SK-N-SH (cell line): ENCODE results near the gene LIN37. TPM values are rescaled to one million over a fixed set of nuclear protein-coding genes. Genes with fewer than 3 reads are reported as not detected.

Source experiments
- CTCF ChIA-PET: fragments of 300-600, 350-600 bp; formaldehyde crosslinking; extraction: SDS; loops from one replicate; lab custom pipeline; 2021; lab: Yijun Ruan, JAX
- POLR2A ChIA-PET: fragments of 350-600 bp; sonication (Branson Sonifier 250); formaldehyde crosslinking; extraction: SDS; loops from one replicate; lab custom pipeline; 2020; ENCODE audit warnings: antibody characterized with exemption, inconsistent platforms; lab: Yijun Ruan, JAX
- DNase-seq: peaks from one replicate; pipeline ENCODE4 v3.0.0; 2012
- H2AFZ ChIP-seq: fragments of 200-600 bp; sonication (generic); 2 replicates; pipeline ENCODE4 v1.8.1; 2016; ENCODE audit warnings: antibody characterized with exemption, mild to moderate bottlenecking, low read depth
- H3F3A ChIP-seq: fragments of 200-600 bp; sonication (generic); replicated peaks from 2 replicates; pipeline ENCODE3; 2016; ENCODE audit warnings: antibody characterized with exemption, mild to moderate bottlenecking; ENCODE audit not compliant: insufficient read depth
- H3K27ac ChIP-seq, 2 experiments: fragments of 200-500 bp in 1 of 2; fragments of 200-600 bp in 1 of 2; sonication (Bioruptor generic) in 1 of 2; sonication (generic), shearing (Covaris generic) in 1 of 2; 2 replicates each; pipeline versions ENCODE4 v1.5.1 to v1.6.1; 2014 to 2016; ENCODE audit warnings: low read depth in 2 of 2, inconsistent platforms in 1 of 2, low read length in 1 of 2, mild to moderate bottlenecking in 1 of 2, mixed read lengths in 1 of 2
- H3K27me3 ChIP-seq: fragments of 200-600 bp; sonication (generic), shearing (Covaris generic); 2 replicates; pipeline ENCODE4 v1.6.1; 2016; ENCODE audit warnings: mixed run types; ENCODE audit not compliant: insufficient read depth
- H3K36me3 ChIP-seq, 2 experiments: fragments of 200-500 bp in 1 of 2; fragments of 200-600 bp in 1 of 2; sonication (Bioruptor generic) in 1 of 2; sonication (generic) in 1 of 2; replicated peaks in 1 of 2; 2 replicates each; pipeline versions ENCODE3 to v1.5.1; 2014 to 2016; ENCODE audit warnings: low read length in 1 of 2, mild to moderate bottlenecking in 1 of 2; ENCODE audit not compliant: insufficient read depth in 2 of 2, control insufficient read depth in 1 of 2
- H3K4me1 ChIP-seq, 2 experiments: fragments of 200-500 bp in 1 of 2; fragments of 200-600 bp in 1 of 2; sonication (Bioruptor generic) in 1 of 2; sonication (generic), shearing (Covaris generic) in 1 of 2; 2 replicates each; pipeline versions ENCODE4 v1.5.1 to v1.6.1; 2014 to 2016; ENCODE audit warnings: low read depth in 1 of 2, low read length in 1 of 2, mixed run types in 1 of 2; ENCODE audit not compliant: insufficient read depth in 2 of 2, control insufficient read depth in 1 of 2
- H3K4me2 ChIP-seq: fragments of 200-600 bp; sonication (generic), shearing (Covaris generic); 2 replicates; pipeline ENCODE4 v1.6.1; 2017; ENCODE audit warnings: mixed run types
- H3K4me3 ChIP-seq, 2 experiments: fragments of 200-500 bp in 1 of 2; fragments of 200-600 bp in 1 of 2; sonication (Bioruptor generic) in 1 of 2; sonication (generic), shearing (Covaris generic) in 1 of 2; 2 replicates each; pipeline versions ENCODE4 v1.5.1 to v1.8.1; 2014 to 2016; ENCODE audit warnings: low read depth in 2 of 2, inconsistent platforms in 1 of 2, low read length in 1 of 2, mild to moderate bottlenecking in 1 of 2, mixed read lengths in 1 of 2, moderate library complexity in 1 of 2
- H3K79me2 ChIP-seq: fragments of 200-600 bp; sonication (generic); 2 replicates; pipeline ENCODE4 v1.8.1; 2017; ENCODE audit warnings: mild to moderate bottlenecking; ENCODE audit not compliant: insufficient read depth
- H3K9ac ChIP-seq: fragments of 200-600 bp; sonication (generic); 2 replicates; pipeline ENCODE4 v1.6.1; 2017; ENCODE audit warnings: mixed run types
- H3K9me2 ChIP-seq: fragments of 200-600 bp; sonication (generic); 2 replicates; pipeline ENCODE4 v1.6.1; 2017; ENCODE audit warnings: mixed run types
- H3K9me3 ChIP-seq: fragments of 200-600 bp; sonication (generic); 2 replicates; pipeline ENCODE4 v1.6.1; 2017; ENCODE audit warnings: mixed run types, mild to moderate bottlenecking, moderate library complexity
- H4K20me1 ChIP-seq: fragments of 200-600 bp; sonication (generic); 2 replicates; pipeline ENCODE4 v1.6.1; 2017; ENCODE audit warnings: mild to moderate bottlenecking, mixed run types; ENCODE audit not compliant: insufficient read depth
- CHD2 ChIP-seq: fragments of 150-350 bp; IDR thresholded peaks from 2 replicates; pipeline ENCODE4 v1.6.1; 2018; ENCODE audit warnings: low read length; ENCODE audit not compliant: partially characterized antibody
- CTCF ChIP-seq: fragments of 200-600 bp; sonication (generic); IDR thresholded peaks from 2 replicates; pipeline ENCODE4 v1.6.1; 2017; ENCODE audit warnings: antibody characterized with exemption, mild to moderate bottlenecking, moderate library complexity
- ELF1 ChIP-seq: IDR thresholded peaks from 2 replicates; pipeline ENCODE4 v1.4.0; 2012
- EP300 ChIP-seq, 2 experiments: IDR thresholded peaks; 2 replicates each; pipeline versions ENCODE4 v1.4.0 to v1.6.1; 2012; ENCODE audit warnings: borderline replicate concordance in 1 of 2, low read depth in 1 of 2, low read length in 1 of 2
- EZH2phosphoT487 ChIP-seq: fragments of 200-600 bp; sonication (generic); IDR thresholded peaks from 2 replicates; pipeline ENCODE4 v1.6.1; 2017; ENCODE audit warnings: low read depth, mixed run types, mild to moderate bottlenecking, antibody characterized with exemption, moderate library complexity, borderline replicate concordance
- FOSL2 ChIP-seq: IDR thresholded peaks from 2 replicates; pipeline ENCODE4 v1.4.0; 2012; ENCODE audit warnings: low read depth, mild to moderate bottlenecking, moderate library complexity, borderline replicate concordance
- FOXJ3 ChIP-seq: sonication (generic); formaldehyde crosslinking; IDR thresholded peaks from 2 replicates; pipeline ENCODE4 v1.5.1; 2020; ENCODE audit warnings: mild to moderate bottlenecking, missing genetic modification reagents
- FOXM1 ChIP-seq: IDR thresholded peaks from 2 replicates; pipeline ENCODE4 v1.4.0; 2012; ENCODE audit warnings: low read depth, mild to moderate bottlenecking
- GABPA ChIP-seq: IDR thresholded peaks from 2 replicates; pipeline ENCODE4 v1.4.0; 2012; ENCODE audit warnings: low read depth, mild to moderate bottlenecking
- IRF3 ChIP-seq: fragments of 150-350 bp; IDR thresholded peaks from 2 replicates; pipeline ENCODE4 v1.6.1; 2016; ENCODE audit warnings: mild to moderate bottlenecking, low read depth, low read length
- JUND ChIP-seq: IDR thresholded peaks from 2 replicates; pipeline ENCODE4 v1.4.0; 2012
- MEF2A ChIP-seq: IDR thresholded peaks from 2 replicates; pipeline ENCODE4 v1.4.0; 2012; ENCODE audit warnings: low read depth, borderline replicate concordance
- MXI1 ChIP-seq: IDR thresholded peaks from 2 replicates; pipeline ENCODE4 v1.6.1; 2012; ENCODE audit warnings: mild to moderate bottlenecking, low read depth, low read length, improper control_type of control experiment
- NRF1 ChIP-seq: IDR thresholded peaks from 2 replicates; pipeline ENCODE4 v1.6.1; 2012; ENCODE audit warnings: low read depth, mild to moderate bottlenecking, low read length
- POLR2AphosphoS5 ChIP-seq: IDR thresholded peaks from 2 replicates; pipeline ENCODE4 v1.6.1; 2012; ENCODE audit warnings: low read depth, low read length
- RCOR1 ChIP-seq: fragments of 150-350 bp; IDR thresholded peaks from 2 replicates; pipeline ENCODE4 v1.6.1; 2017; ENCODE audit warnings: antibody characterized with exemption, low read length
- RFX5 ChIP-seq: IDR thresholded peaks from 2 replicates; pipeline ENCODE4 v1.6.1; 2012; ENCODE audit warnings: mild to moderate bottlenecking, improper control_type of control experiment, low read length
- RXRA ChIP-seq: IDR thresholded peaks from 2 replicates; pipeline ENCODE4 v1.4.0; 2012; ENCODE audit warnings: low read depth, mild to moderate bottlenecking, borderline replicate concordance
- SIN3A ChIP-seq: IDR thresholded peaks from 2 replicates; pipeline ENCODE4 v1.6.1; 2012; ENCODE audit warnings: low read depth, mild to moderate bottlenecking, low read length, moderate library complexity, borderline replicate concordance
- TAF1 ChIP-seq: IDR thresholded peaks from 2 replicates; pipeline ENCODE4 v1.6.1; 2012; ENCODE audit warnings: low read depth, mild to moderate bottlenecking, low read length, moderate library complexity, borderline replicate concordance
- TCF12 ChIP-seq: IDR thresholded peaks from 2 replicates; pipeline ENCODE4 v1.4.0; 2012
- TEAD4 ChIP-seq: IDR thresholded peaks from 2 replicates; pipeline ENCODE4 v1.4.0; 2012; ENCODE audit warnings: mild to moderate bottlenecking, borderline replicate concordance; ENCODE audit not compliant: insufficient read depth
- USF1 ChIP-seq: IDR thresholded peaks from 2 replicates; pipeline ENCODE4 v1.4.0; 2012; ENCODE audit warnings: low read depth, borderline replicate concordance
- USF2 ChIP-seq: fragments of 150-350 bp; IDR thresholded peaks from 2 replicates; pipeline ENCODE4 v1.6.1; 2017; ENCODE audit warnings: antibody characterized with exemption, low read length, low read depth, borderline replicate concordance
- YY1 ChIP-seq: IDR thresholded peaks from 2 replicates; pipeline ENCODE4 v1.4.0; 2012; ENCODE audit warnings: low read depth, mild to moderate bottlenecking
- WGBS: methylation state at CpG from one replicate; pipeline ENCODE4 v1.1.6; 2017; ENCODE audit warnings: low lambda C conversion rate; 5-methylcytosine and 5-hydroxymethylcytosine counted together
- polyA plus RNA-seq, 3 experiments: library from polyadenylated mRNA; depleted of rRNA; stranded (reverse); fragments of >200 nt; gene quantifications; 2 replicates each; pipeline ENCODE4 v1.2.3, GENCODE V29; 2012
- TF ChIP-seq, protein P1 (sequence below): IDR thresholded peaks from 2 replicates; pipeline ENCODE4 v1.4.0; 2012; ENCODE audit warnings: low read depth

The LIN37 gene
- polyA plus RNA-seq, 1 of the 3 experiments (the other 2 are of a cell fraction): 21.1 TPM

DNA sequence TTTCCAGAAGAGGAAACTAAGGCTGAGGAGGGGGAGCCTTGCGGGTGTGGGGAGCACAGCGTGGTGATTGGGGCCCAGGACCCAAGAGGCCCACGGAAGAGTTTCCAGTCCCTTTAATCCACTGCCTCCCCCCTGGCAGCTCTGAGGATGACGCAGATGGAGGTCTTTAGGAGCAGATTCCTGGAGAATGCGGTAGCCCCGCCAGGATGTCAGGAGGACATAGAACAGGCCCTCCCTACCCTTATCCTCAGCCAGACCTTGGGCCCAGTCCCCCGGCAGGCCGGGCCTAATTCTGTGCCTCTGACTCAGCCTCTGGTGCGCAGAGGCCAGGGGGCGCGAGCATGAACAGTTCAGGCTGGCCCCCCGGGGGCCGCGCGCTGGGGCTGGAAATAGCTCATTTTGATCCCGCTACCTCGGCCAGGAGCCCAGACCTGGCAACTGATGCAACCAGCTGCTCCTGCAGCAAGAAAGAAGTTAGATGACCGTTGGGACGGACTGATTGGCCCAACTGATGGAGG lies 8.9 kb downstream of the LIN37 start:
- WGBS: 25% methylated on average over 17 of the region's 19 CpGs
- DNase-seq: peak; percentile 70
- H3K4me2 ChIP-seq: peak overlapping the region; percentile 95
- peaks cover 4% of the 10 kb centered on the region for H4K20me1 ChIP-seq
- H2AFZ ChIP-seq: peak overlapping the region; percentile 63; the same call in 1 of the 2 replicates
- H3K9ac ChIP-seq: peak overlapping the region; percentile 100
- peaks cover 10% of the 10 kb centered on the region for H3F3A ChIP-seq
- peak overlapping the region; percentile 87 to 99 for H3K4me3 ChIP-seq
- H3K27ac ChIP-seq: peak overlapping the region; percentile 93 to 98
- H3K9me3 ChIP-seq: no peaks in the 10 kb centered on the region
- H3K27me3 ChIP-seq: no peaks in the 10 kb centered on the region
- ChIA-PET POLR2A (interaction anchor here (0.8 to 1.7 kb wide), 5 partner anchors 9 to 112 kb away, joined by 3 to 11 read pairs (median 4); partner anchors contain the start of genes LIN37 and U2AF1L4), CTCF (interaction anchor here (1.5 kb wide), 1 partner anchor 12 kb away, joined by 5 read pairs; the partner anchor contains the start of genes PSENEN and U2AF1L4)
- H3K9me2 ChIP-seq: no peaks in the 10 kb centered on the region
- peaks cover 7 to 19% of the 10 kb centered on the region in 2 experiments; a peak in 3 of 4 replicates for H3K4me1 ChIP-seq
- H3K36me3 ChIP-seq: peaks cover 22 to 28% of the 10 kb centered on the region in 2 experiments
- peaks cover 27% of the 10 kb centered on the region for H3K79me2 ChIP-seq
- TF ChIP-seq TCF12: peak; percentile 94
- TF ChIP-seq RXRA: no peak; the same call in 1 of the 2 replicates
- TF ChIP-seq ELF1: peak; percentile 38; the same call in 1 of the 2 replicates
- no peak; a peak in 1 of 4 replicates for TF ChIP-seq EP300 (IDR thresholded peaks at IDR 0.05; ENCODE audit: borderline replicate concordance in 1 of 2, low read depth in 1 of 2, low read length in 1 of 2)
- no peak for TF ChIP-seq TAF1
- TF ChIP-seq RCOR1: no peak
- no peak for TF ChIP-seq FOXM1
- TF ChIP-seq, protein P1, sequence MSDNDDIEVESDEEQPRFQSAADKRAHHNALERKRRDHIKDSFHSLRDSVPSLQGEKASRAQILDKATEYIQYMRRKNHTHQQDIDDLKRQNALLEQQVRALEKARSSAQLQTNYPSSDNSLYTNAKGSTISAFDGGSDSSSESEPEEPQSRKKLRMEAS: no peak
- no peak for TF ChIP-seq FOXJ3 (CRISPR knock-in tag)
- TF ChIP-seq IRF3: no peak
- peak; percentile 54; the same call in 1 of the 2 replicates for TF ChIP-seq JUND
- TF ChIP-seq NRF1: no peak
- peak; percentile 70 for TF ChIP-seq FOSL2
- TF ChIP-seq RFX5: no peak
- TF ChIP-seq CHD2: no peak
- TF ChIP-seq TEAD4: peak; percentile 69; the same call in 1 of the 2 replicates
- TF ChIP-seq USF1: no peak
- no peak for TF ChIP-seq MEF2A
- TF ChIP-seq SIN3A: peak; percentile 71; the same call in 1 of the 2 replicates
- TF ChIP-seq EZH2phosphoT487: no peak
- TF ChIP-seq POLR2AphosphoS5: no peak; the same call in 1 of the 2 replicates
- peak; percentile 16; the same call in 1 of the 2 replicates for TF ChIP-seq CTCF
- TF ChIP-seq GABPA: no peak
- TF ChIP-seq MXI1: no peak
- TF ChIP-seq USF2: no peak
- 0 out of 2 replicates have a peak, but pooled peaks have one; percentile 46 for TF ChIP-seq YY1
